GM23248 (cell line): ENCODE results near the gene NT5DC3. TPM values are rescaled to one million over a fixed set of nuclear protein-coding genes. Genes with fewer than 3 reads are reported as not detected.

ENCODE experiments used
- DNase-seq: peaks from one replicate; pipeline ENCODE4 v3.0.0-alpha.2; 2015
- H2AFZ ChIP-seq: fragments of 200-600 bp; sonication (generic); 2 replicates; pipeline ENCODE4 v1.6.1; 2016; ENCODE audit warnings: antibody characterized with exemption
- H3F3A ChIP-seq: fragments of 200-600 bp; sonication (generic); 2 replicates; pipeline ENCODE4 v1.6.1; 2016; ENCODE audit warnings: mild to moderate bottlenecking, antibody characterized with exemption, mixed run types; ENCODE audit not compliant: insufficient read depth
- H3K27ac ChIP-seq: fragments of 200-600 bp; sonication (generic); 2 replicates; pipeline ENCODE4 v1.5.1; 2016; ENCODE audit warnings: mild to moderate bottlenecking
- H3K27me3 ChIP-seq: fragments of 200-600 bp; sonication (generic); replicated peaks from 2 replicates; pipeline ENCODE4 v1.6.1; 2016; ENCODE audit warnings: mild to moderate bottlenecking; ENCODE audit not compliant: insufficient read depth
- H3K36me3 ChIP-seq: fragments of 200-600 bp; sonication (generic); 2 replicates; pipeline ENCODE4 v1.6.1; 2016; ENCODE audit warnings: low read depth, mild to moderate bottlenecking
- H3K4me1 ChIP-seq: fragments of 200-600 bp; sonication (generic); 2 replicates; pipeline ENCODE4 v1.6.1; 2016; ENCODE audit warnings: mild to moderate bottlenecking; ENCODE audit not compliant: insufficient read depth
- H3K4me2 ChIP-seq: fragments of 200-600 bp; sonication (generic); one replicate; pipeline ENCODE4 v1.6.1; 2016; ENCODE audit warnings: mild to moderate bottlenecking; ENCODE audit not compliant: unreplicated experiment
- H3K4me3 ChIP-seq: fragments of 200-600 bp; sonication (generic); 2 replicates; pipeline ENCODE4 v1.5.1; 2016; ENCODE audit warnings: mild to moderate bottlenecking
- H3K79me2 ChIP-seq: fragments of 200-600 bp; sonication (generic); 2 replicates; pipeline ENCODE4 v1.6.1; 2016; ENCODE audit warnings: mild to moderate bottlenecking; ENCODE audit not compliant: insufficient read depth
- H3K9ac ChIP-seq: fragments of 200-600 bp; sonication (generic); 2 replicates; pipeline ENCODE4 v1.6.1; 2016; ENCODE audit warnings: mild to moderate bottlenecking
- H3K9me2 ChIP-seq: fragments of 200-600 bp; sonication (generic); 2 replicates; pipeline ENCODE4 v1.6.1; 2016; ENCODE audit warnings: mixed run types, mild to moderate bottlenecking, moderate library complexity; ENCODE audit not compliant: insufficient read depth
- H3K9me3 ChIP-seq: fragments of 200-600 bp; sonication (generic); one replicate; pipeline ENCODE4 v1.6.1; 2017; ENCODE audit warnings: low read depth
- H4K20me1 ChIP-seq: fragments of 200-600 bp; sonication (generic); 2 replicates; pipeline ENCODE4 v1.6.0; 2016; ENCODE audit not compliant: insufficient read depth
- EZH2 ChIP-seq: fragments of 200-600 bp; sonication (generic); IDR thresholded peaks from 2 replicates; pipeline ENCODE4 v1.6.1; 2018; ENCODE audit warnings: antibody characterized with exemption, mild to moderate bottlenecking; ENCODE audit not compliant: insufficient read depth, poor library complexity, severe bottlenecking
- EZH2phosphoT487 ChIP-seq: fragments of 200-600 bp; sonication (generic); IDR thresholded peaks from 2 replicates; pipeline ENCODE4 v1.6.1; 2018; ENCODE audit warnings: antibody characterized with exemption, moderate library complexity, mild to moderate bottlenecking, low read depth; ENCODE audit not compliant: insufficient read depth
- WGBS, 2 experiments: methylation state at CpG; one replicate each; pipeline ENCODE4 v1.1.6; 2015 to 2017; ENCODE audit warnings: low lambda C conversion rate in 2 of 2, low coverage in 1 of 2; ENCODE audit errors: missing lambda C conversion rate in 2 of 2; 5-methylcytosine and 5-hydroxymethylcytosine counted together
- in situ Hi-C: fragments of 300-500 bp; cut with MboI; formaldehyde crosslinking; loops from 2 replicates; pipeline ENCODE4 v1.15.0; 2020
- polyA plus RNA-seq: library from polyadenylated mRNA; unstranded; fragments of >200 nt; fragmentation: Nextera tagmentation; extraction: Ambion mirVana; gene quantifications from 2 replicates; pipeline ENCODE4 v1.2.1, GENCODE V29; 2016
- total RNA-seq: library from RNA; depleted of rRNA; stranded (reverse); fragments of >200 nt; shearing (Covaris generic); gene quantifications from 2 replicates; pipeline ENCODE4 v1.2.3, GENCODE V29; 2014

NT5DC3 gene
- total and polyA plus RNA-seq, 2 experiments from 2014 or later, result 3.4 to 5.2 TPM

GRCh38 chr12:103883908-103884307, 42.9 kb upstream of the NT5DC3 start:
- in situ Hi-C loops, result no loop called here

DNA sequence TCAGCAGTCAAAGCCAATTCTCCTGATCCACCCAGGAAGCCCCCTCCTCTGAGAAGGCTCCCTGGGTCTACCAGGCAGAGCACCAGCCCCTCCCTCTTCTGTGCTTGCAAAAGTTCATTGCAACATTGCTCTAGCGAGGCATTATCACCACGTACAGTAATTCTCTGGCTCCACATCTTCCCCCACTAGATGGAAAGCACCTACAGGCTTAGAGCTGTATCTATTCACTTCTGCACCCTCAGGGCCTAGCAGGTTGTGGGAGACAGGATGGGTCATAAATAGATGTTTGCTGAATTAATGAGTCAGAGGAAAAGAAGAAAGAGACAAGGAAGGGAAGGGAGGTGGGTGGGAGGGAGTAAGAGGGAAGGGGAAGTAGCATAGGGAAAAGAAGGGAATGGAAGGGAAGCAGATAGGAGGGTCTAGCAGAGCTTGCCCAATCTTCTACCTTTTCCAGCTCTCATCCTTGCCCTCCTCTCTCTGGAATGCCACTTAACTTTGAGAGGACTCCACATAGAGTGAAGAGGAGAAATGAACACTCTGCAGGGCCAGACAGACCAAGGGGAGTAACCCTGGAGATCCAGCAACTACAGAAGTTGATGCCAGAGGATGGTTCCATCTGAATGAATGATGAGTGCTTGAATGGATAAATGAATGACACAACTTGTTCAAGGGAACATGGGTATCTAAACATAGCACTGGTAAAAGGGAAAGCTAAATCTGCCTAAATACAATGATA, 42.0 kb upstream of the NT5DC3 start:
- no peaks in the 10 kb centered on the region for H4K20me1 ChIP-seq
- TF ChIP-seq EZH2phosphoT487 (no peak), EZH2 (no peak)
- no peak overlapping the region for H3K4me3 ChIP-seq
- H3K27me3 ChIP-seq, result no peaks in the 10 kb centered on the region
- H3K27ac ChIP-seq, result no peak overlapping the region
- no peaks in the 10 kb centered on the region for H3K79me2 ChIP-seq
- no peak overlapping the region for H3K9ac ChIP-seq
- H3K9me3 ChIP-seq, result no peaks in the 10 kb centered on the region
- no peaks in the 10 kb centered on the region for H3K9me2 ChIP-seq
- no peak overlapping the region for H2AFZ ChIP-seq
- 48 to 52% methylated on average over 2 of the region's 2 CpGs for WGBS, 2 experiments
- H3K4me2 ChIP-seq, result no peak overlapping the region
- no peaks in the 10 kb centered on the region for H3K36me3 ChIP-seq
- no peak for DNase-seq
- no peaks in the 10 kb centered on the region for H3F3A ChIP-seq
- H3K4me1 ChIP-seq, result no peaks in the 10 kb centered on the region
- in situ Hi-C loops, result no loop called here

More at GRCh38 chr12:103883908-103884307, 42.9 kb upstream of the NT5DC3 start:
- no peaks in the 10 kb centered on the region for H4K20me1 ChIP-seq
- no peak overlapping the region for H3K27ac ChIP-seq
- no peaks in the 10 kb centered on the region for H3K36me3 ChIP-seq
- no peaks in the 10 kb centered on the region for H3K79me2 ChIP-seq
- no peaks in the 10 kb centered on the region for H3K9me3 ChIP-seq
- H3K27me3 ChIP-seq, result no peaks in the 10 kb centered on the region
- no peaks in the 10 kb centered on the region for H3K4me1 ChIP-seq
- no peak overlapping the region for H3K4me3 ChIP-seq
- no peak for TF ChIP-seq EZH2phosphoT487
- no peak overlapping the region for H3K9ac ChIP-seq
- no peaks in the 10 kb centered on the region for H3F3A ChIP-seq
- no peak for DNase-seq
- WGBS, 2 experiments, result 96 to 97% methylated on average over 2 of the region's 2 CpGs
- H3K9me2 ChIP-seq, result no peaks in the 10 kb centered on the region
- no peak overlapping the region for H3K4me2 ChIP-seq
- 0 out of 2 replicates have a peak overlapping the region, but pooled peaks have one; percentile 41 for H2AFZ ChIP-seq

GRCh38 chr12:103881261-103881660, 40.2 kb upstream of the NT5DC3 start:
- no peaks in the 10 kb centered on the region for H4K20me1 ChIP-seq
- H3K27ac ChIP-seq, result no peak overlapping the region
- H3K36me3 ChIP-seq, result no peaks in the 10 kb centered on the region
- no peak for DNase-seq
- in situ Hi-C loops, result no loop called here
- no peaks in the 10 kb centered on the region for H3K79me2 ChIP-seq
- H2AFZ ChIP-seq, result no peak overlapping the region
- no peak overlapping the region for H3K4me2 ChIP-seq
- no peak overlapping the region for H3K9ac ChIP-seq
- no peaks in the 10 kb centered on the region for H3F3A ChIP-seq
- H3K4me3 ChIP-seq, result no peak overlapping the region
- no peaks in the 10 kb centered on the region for H3K9me3 ChIP-seq
- H3K27me3 ChIP-seq, result no peaks in the 10 kb centered on the region
- no peak for TF ChIP-seq EZH2
- TF ChIP-seq EZH2phosphoT487, result no peak
- WGBS, 2 experiments, result 16 to 22% methylated on average over 2 of the region's 2 CpGs
- H3K9me2 ChIP-seq, result no peaks in the 10 kb centered on the region
- no peaks in the 10 kb centered on the region for H3K4me1 ChIP-seq

DNA sequence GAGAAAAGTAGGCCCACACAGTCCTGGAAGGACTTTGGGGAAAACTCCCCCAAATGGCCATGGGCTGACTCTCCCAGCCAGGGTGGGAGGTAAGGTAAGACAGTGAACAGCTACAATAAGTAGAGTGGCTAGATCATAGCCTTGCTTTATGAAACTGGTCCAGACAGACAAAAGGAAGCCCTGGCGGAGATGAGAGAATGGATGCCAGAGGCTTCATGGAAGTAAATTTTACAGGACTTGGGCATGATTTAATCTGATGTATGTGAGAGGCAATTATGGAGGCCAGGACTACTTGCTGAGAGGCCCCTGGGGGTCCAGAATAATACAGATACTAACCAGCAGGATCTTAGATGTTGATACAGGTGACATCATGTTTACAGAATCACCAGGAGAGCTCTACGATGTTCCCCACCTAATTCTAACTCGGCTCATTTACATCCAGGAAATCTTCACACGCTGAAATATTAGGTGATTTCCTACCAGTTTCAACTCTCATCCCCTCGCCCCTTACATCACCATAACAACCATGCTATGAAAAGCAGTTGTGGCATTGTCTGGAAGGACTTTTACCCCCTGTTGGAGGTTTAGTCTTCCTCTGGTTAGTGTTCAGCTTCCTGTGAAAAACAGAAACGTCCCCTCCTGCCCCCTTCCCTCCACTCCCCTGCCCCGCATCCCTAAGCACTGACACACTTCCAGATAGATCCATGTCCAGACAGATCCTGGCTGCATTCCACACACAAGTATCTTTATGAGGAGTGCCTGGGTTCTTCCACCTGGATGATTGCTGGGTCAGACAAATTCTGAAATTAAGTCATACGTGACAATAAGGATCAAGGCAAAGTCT, 39.5 kb upstream of the NT5DC3 start:
- Histone ChIP-seq H3K9me2 (no peaks in the 10 kb centered on the region), H4K20me1 (no peaks in the 10 kb centered on the region), H3K79me2 (no peaks in the 10 kb centered on the region), H3K36me3 (no peaks in the 10 kb centered on the region), H3K4me2 (no peak overlapping the region), H3K4me3 (no peak overlapping the region), H3F3A (no peaks in the 10 kb centered on the region), H3K27me3 (no peaks in the 10 kb centered on the region), H2AFZ (no peak overlapping the region), H3K4me1 (no peaks in the 10 kb centered on the region), H3K9ac (no peak overlapping the region), H3K9me3 (no peaks in the 10 kb centered on the region), H3K27ac (no peak overlapping the region)
- no peak for TF ChIP-seq EZH2phosphoT487
- no peak for TF ChIP-seq EZH2
- in situ Hi-C loops, result no loop called here
- 59% methylated on average over 8 of the region's 8 CpGs for WGBS, 2 experiments
- no peak for DNase-seq
